OCI-LY3 (cell line): ENCODE data around the gene GPR39.

Experiments
- H2AFZ ChIP-seq: fragments of 200-600, 300-600 bp; shearing (Covaris generic); 2 replicates; pipeline ENCODE4 v1.6.0; 2014; ENCODE audit warnings: antibody characterized with exemption, low read depth, low read length
- H3K27ac ChIP-seq: fragments of 200-600, 300-600 bp; sonication (generic); 2 replicates; pipeline ENCODE4 v1.5.1; 2014; ENCODE audit warnings: mild to moderate bottlenecking, low read length, moderate library complexity, mixed read lengths
- H3K27me3 ChIP-seq: fragments of 200-600, 300-600 bp; sonication (generic); 2 replicates; pipeline ENCODE4 v1.6.1; 2014; ENCODE audit warnings: low read depth, low read length, mixed read lengths
- H3K36me3 ChIP-seq: fragments of 200-600, 300-600 bp; sonication (generic); replicated peaks from 2 replicates; pipeline ENCODE3; 2014; ENCODE audit warnings: low read depth, low read length, mixed read lengths
- H3K4me1 ChIP-seq: fragments of 300-600, 200-600 bp; sonication (generic); 2 replicates; pipeline ENCODE4 v1.6.1; 2014; ENCODE audit warnings: low read length, mixed read lengths
- H3K4me2 ChIP-seq: fragments of 200-600, 300-600 bp; sonication (generic); 2 replicates; pipeline ENCODE4 v1.6.1; 2014; ENCODE audit warnings: low read length, mixed read lengths
- H3K4me3 ChIP-seq: fragments of 300-600, 200-600 bp; sonication (generic); 2 replicates; pipeline ENCODE4 v1.5.1; 2014; ENCODE audit warnings: antibody characterized with exemption, mild to moderate bottlenecking, low read length, moderate library complexity
- H3K79me2 ChIP-seq: fragments of 300-600, 200-600 bp; shearing (Covaris generic); 2 replicates; pipeline ENCODE4 v1.6.1; 2014; ENCODE audit warnings: mild to moderate bottlenecking, low read length, mixed read lengths
- H3K9ac ChIP-seq: fragments of 300-600, 200-600 bp; shearing (Covaris generic); 2 replicates; pipeline ENCODE4 v1.6.0; 2014; ENCODE audit warnings: mild to moderate bottlenecking, low read length, moderate library complexity
- H3K9me3 ChIP-seq: fragments of 200-600, 300-600 bp; shearing (Covaris generic); 2 replicates; pipeline ENCODE4 v1.6.1; 2014; ENCODE audit warnings: low read length, mixed read lengths; ENCODE audit not compliant: insufficient read depth
- H4K20me1 ChIP-seq: fragments of 200-600, 300-600 bp; sonication (generic); 2 replicates; pipeline ENCODE4 v1.6.1; 2016; ENCODE audit warnings: low read length, mixed read lengths; ENCODE audit not compliant: insufficient read depth
- CTCF ChIP-seq: fragments of 200-600, 300-600 bp; sonication (generic); IDR thresholded peaks from 2 replicates; pipeline ENCODE4 v1.5.1; 2014; ENCODE audit warnings: antibody characterized with exemption, low read length, low read depth
- EZH2phosphoT487 ChIP-seq: fragments of 200-600 bp; shearing (Covaris generic); IDR thresholded peaks from 2 replicates; pipeline ENCODE4 v1.6.1; 2018; ENCODE audit warnings: antibody characterized with exemption, mixed run types, low read depth

The GPR39 gene

DNA sequence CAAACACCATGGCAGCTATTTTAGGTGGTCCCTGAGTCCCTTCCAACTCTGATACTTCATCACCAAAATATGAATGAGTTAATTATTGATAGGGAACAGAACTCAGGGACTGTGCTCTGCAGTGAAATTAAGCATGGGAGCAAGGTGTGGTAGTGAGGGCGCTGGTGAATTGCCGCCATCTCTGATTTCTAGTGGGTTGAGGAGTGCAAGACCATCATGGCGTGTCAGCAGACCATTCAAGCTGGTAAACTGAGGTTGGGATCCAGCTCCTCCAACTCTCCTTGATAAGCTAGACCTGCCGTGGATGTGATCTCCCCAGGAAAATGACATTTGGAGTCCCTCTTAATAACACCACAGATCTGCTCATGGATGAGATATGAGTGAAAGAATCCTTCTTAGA is 183.0 kb downstream of the GPR39 start:
- Histone ChIP-seq H3K9ac (no peak overlapping the region), H3K27ac (no peak overlapping the region), H3K4me3 (no peak overlapping the region), H2AFZ (no peak overlapping the region), H3K4me1 (no peaks in the 10 kb centered on the region), H3K4me2 (no peak overlapping the region), H3K36me3 (no peaks in the 10 kb centered on the region), H3K79me2 (no peaks in the 10 kb centered on the region), H3K9me3 (no peaks in the 10 kb centered on the region), H4K20me1 (no peaks in the 10 kb centered on the region), H3K27me3 (no peaks in the 10 kb centered on the region)
- TF ChIP-seq EZH2phosphoT487 (no peak), CTCF (no peak)

GRCh38 chr2:132604561-132604960 is 188.0 kb downstream of the GPR39 start:
- H3K9me3 ChIP-seq = no peaks in the 10 kb centered on the region
- TF ChIP-seq CTCF (no peak), EZH2phosphoT487 (no peak)

DNA sequence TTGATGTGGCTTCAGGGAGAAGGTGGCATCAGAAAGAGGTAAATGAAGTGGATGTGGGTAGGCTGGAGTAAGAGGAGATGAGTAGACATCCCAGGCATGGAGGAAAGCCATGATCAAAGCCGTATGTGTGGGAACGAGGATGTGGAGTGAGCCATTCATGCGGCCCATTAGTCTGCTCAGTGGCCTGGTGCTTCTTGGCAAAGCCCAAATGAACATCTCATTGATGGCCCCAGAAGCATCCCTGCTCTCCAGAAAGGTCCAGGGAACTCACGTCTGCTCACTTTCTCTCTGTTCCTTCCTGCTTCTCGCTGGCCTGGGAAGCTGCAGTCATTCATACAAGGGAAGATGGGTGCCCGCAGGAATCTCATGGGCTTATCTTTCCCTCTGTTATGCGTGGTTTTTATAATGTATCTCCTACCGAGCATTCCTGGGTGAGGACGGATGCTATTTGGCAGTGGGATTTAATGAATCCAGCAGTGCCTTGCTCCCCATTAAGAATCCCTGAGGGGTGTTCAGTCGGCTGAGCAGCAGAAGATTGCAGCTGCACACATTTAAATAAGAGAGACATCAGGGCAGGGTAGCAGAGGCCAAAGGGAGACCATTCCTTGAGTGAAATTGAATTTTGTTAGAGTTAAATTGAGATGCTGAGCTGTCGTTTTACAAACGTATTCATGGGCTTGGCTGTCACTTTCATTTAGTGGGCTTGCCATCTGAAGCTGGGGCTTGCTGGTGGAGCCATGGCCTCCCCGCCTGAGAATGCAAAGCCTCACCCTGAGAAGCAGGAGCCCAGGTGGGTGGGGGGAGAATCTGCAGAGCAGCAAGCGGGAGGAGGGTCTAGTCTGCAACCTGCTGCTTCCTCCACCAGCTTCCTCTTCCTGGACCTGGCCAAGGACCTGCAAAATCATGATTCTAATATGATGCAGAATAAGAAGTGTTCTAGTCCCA is 188.9 kb downstream of the GPR39 start:
- Histone ChIP-seq H3K36me3 (no peaks in the 10 kb centered on the region), H3K9ac (no peak overlapping the region), H2AFZ (no peak overlapping the region), H3K4me2 (no peak overlapping the region), H3K27me3 (no peaks in the 10 kb centered on the region), H3K27ac (no peak overlapping the region), H4K20me1 (no peaks in the 10 kb centered on the region), H3K4me3 (no peak overlapping the region), H3K79me2 (no peaks in the 10 kb centered on the region), H3K4me1 (no peaks in the 10 kb centered on the region), H3K9me3 (no peaks in the 10 kb centered on the region)
- TF ChIP-seq EZH2phosphoT487 = no peak
- no peak for TF ChIP-seq CTCF

More at GRCh38 chr2:132604561-132604960, 188.0 kb downstream of the GPR39 start:
- H3K27ac ChIP-seq = no peak overlapping the region
- no peaks in the 10 kb centered on the region for H3K4me1 ChIP-seq
- H4K20me1 ChIP-seq = no peaks in the 10 kb centered on the region
- no peaks in the 10 kb centered on the region for H3K79me2 ChIP-seq
- no peaks in the 10 kb centered on the region for H3K36me3 ChIP-seq
- no peak overlapping the region for H3K4me2 ChIP-seq
- H3K4me3 ChIP-seq = no peak overlapping the region
- no peaks in the 10 kb centered on the region for H3K27me3 ChIP-seq
- H2AFZ ChIP-seq = no peak overlapping the region
- no peak overlapping the region for H3K9ac ChIP-seq

- no peaks in the 10 kb centered on the region for H3K36me3 ChIP-seq
- H3K27ac ChIP-seq = no peak overlapping the region
- H4K20me1 ChIP-seq = no peaks in the 10 kb centered on the region
- no peak overlapping the region for H3K4me3 ChIP-seq
- H3K4me2 ChIP-seq = no peak overlapping the region
- no peaks in the 10 kb centered on the region for H3K79me2 ChIP-seq
- H3K9ac ChIP-seq = no peak overlapping the region
- no peaks in the 10 kb centered on the region for H3K27me3 ChIP-seq
- H3K9me3 ChIP-seq = no peaks in the 10 kb centered on the region
- H2AFZ ChIP-seq = no peak overlapping the region
- TF ChIP-seq CTCF = no peak
- TF ChIP-seq EZH2phosphoT487 = no peak
- H3K4me1 ChIP-seq = no peaks in the 10 kb centered on the region
Observed at GRCh38 chr2:132606649-132607048, 190.0 kb downstream of the GPR39 start.
